SKM-1 treated with dmso at 0.1 percent for 144 hours (cell line): ENCODE data around the gene LMO7.
"Not testable (repeated sequence)": the region's sequence is repeated elsewhere in the genome, so short reads cannot be mapped to it uniquely, and the experiment has no call there.

ENCODE experiments used
- DNase-seq: peaks from one replicate; lab custom pipeline; 2025; ENCODE audit not compliant: unreplicated experiment; lab: John Stamatoyannopoulos, UW

The LMO7 gene

GRCh38 chr13:75770164-75770563 lies 134.0 kb downstream of the LMO7 start:
- DNase-seq = no peak

- DNase-seq = no peak
Measured at GRCh38 chr13:75770592-75771011, 134.5 kb downstream of the LMO7 start.

GRCh38 chr13:75771226-75771625 lies 135.1 kb downstream of the LMO7 start:
- no peak for DNase-seq

- no peak for DNase-seq
Measured at GRCh38 chr13:75771818-75772217, 135.7 kb downstream of the LMO7 start.

- DNase-seq = no peak
Measured at GRCh38 chr13:75774176-75774575, 138.0 kb downstream of the LMO7 start.

GRCh38 chr13:75776550-75776949 lies 140.4 kb downstream of the LMO7 start:
- no peak for DNase-seq

- no peak for DNase-seq
Measured at GRCh38 chr13:75779393-75779792, 143.3 kb downstream of the LMO7 start.

GRCh38 chr13:75780103-75780502 lies 144.0 kb downstream of the LMO7 start:
- DNase-seq = not testable (repeated sequence)

- DNase-seq = no peak
Measured at GRCh38 chr13:75782985-75783384, 146.9 kb downstream of the LMO7 start.

GRCh38 chr13:75784003-75784402 lies 147.9 kb downstream of the LMO7 start:
- no peak for DNase-seq

GRCh38 chr13:75785130-75785529 lies 149.0 kb downstream of the LMO7 start:
- no peak for DNase-seq

- no peak for DNase-seq
Measured at GRCh38 chr13:75787249-75787928, 151.3 kb downstream of the LMO7 start.

- DNase-seq = no peak
Measured at GRCh38 chr13:75788481-75788981, 152.4 kb downstream of the LMO7 start.

GRCh38 chr13:75789451-75790197 lies 153.5 kb downstream of the LMO7 start:
- DNase-seq = no peak

GRCh38 chr13:75790198-75790970 lies 154.3 kb downstream of the LMO7 start:
- DNase-seq = no peak

GRCh38 chr13:75792526-75793187 lies 156.5 kb downstream of the LMO7 start:
- DNase-seq = no peak

GRCh38 chr13:75793188-75793567 lies 157.0 kb downstream of the LMO7 start:
- DNase-seq = not testable (repeated sequence)

GRCh38 chr13:75794663-75795062 lies 158.5 kb downstream of the LMO7 start:
- DNase-seq = no peak

GRCh38 chr13:75795274-75795673 lies 159.1 kb downstream of the LMO7 start:
- no peak for DNase-seq

GRCh38 chr13:75796825-75797224 lies 160.7 kb downstream of the LMO7 start:
- DNase-seq = no peak

- no peak for DNase-seq
Measured at GRCh38 chr13:75797239-75797638, 161.1 kb downstream of the LMO7 start.
